Cardiac fibroblast (primary cell): ENCODE data around the gene SH3RF1.

ENCODE experiments used
- DNase-seq, 2 donors: peaks; one replicate each; pipeline versions ENCODE4 v3.0.0 to v3.0.0-alpha.2; 2010; ENCODE audit warnings: low read depth in 2 of 2
- H3K4me3 ChIP-seq, 2 donors: replicated peaks in 1 of 2; 1 replicate in 1 of 2; 2 replicates in 1 of 2; pipeline ENCODE4 v1.5.1; 2011; ENCODE audit warnings: low read depth in 2 of 2, low read length in 2 of 2, mild to moderate bottlenecking in 2 of 2, moderate library complexity in 1 of 2
- CTCF ChIP-seq: IDR thresholded peaks from one replicate; pipeline ENCODE4 v1.5.1; 2011; ENCODE audit warnings: low read depth, mild to moderate bottlenecking, low read length, inconsistent platforms

SH3RF1 gene

GRCh38 chr4:169098969-169099690 is 171.6 kb downstream of the SH3RF1 start:
- H3K4me3 ChIP-seq, result no peak overlapping the region
- DNase-seq, result peak in 1 of 2 donors; percentile 33
- TF ChIP-seq CTCF, result no peak

GRCh38 chr4:169098532-169098931 is 172.2 kb downstream of the SH3RF1 start:
- peak; percentile 14 to 62 for DNase-seq
- TF ChIP-seq CTCF, result no peak
- H3K4me3 ChIP-seq, result no peak overlapping the region

GRCh38 chr4:169098054-169098497 is 172.7 kb downstream of the SH3RF1 start:
- TF ChIP-seq CTCF, result no peak

GRCh38 chr4:169096221-169096620 is 174.5 kb downstream of the SH3RF1 start:
- DNase-seq, result no peak
- no peak for TF ChIP-seq CTCF
- no peak overlapping the region for H3K4me3 ChIP-seq

More at GRCh38 chr4:169098054-169098497, 172.7 kb downstream of the SH3RF1 start:
- DNase-seq, result no peak
- no peak overlapping the region for H3K4me3 ChIP-seq

GRCh38 chr4:169094656-169095231 is 176.0 kb downstream of the SH3RF1 start:
- DNase-seq, result no peak
- no peak overlapping the region for H3K4me3 ChIP-seq
- no peak for TF ChIP-seq CTCF

- DNase-seq, result no peak
These were observed 177.8 kb downstream of the SH3RF1 start for GRCh38 chr4:169092889-169093522.

More at GRCh38 chr4:169092889-169093522, 177.8 kb downstream of the SH3RF1 start:
- no peak overlapping the region for H3K4me3 ChIP-seq
- TF ChIP-seq CTCF, result no peak
